ENCODE data around the gene AGK. TPM values are rescaled to one million over a fixed set of nuclear protein-coding genes. Genes with fewer than 3 reads are reported as not detected.

The AGK gene
- total RNA-seq, 1 experiment from 2014 or later, result 38.2 TPM

DNA sequence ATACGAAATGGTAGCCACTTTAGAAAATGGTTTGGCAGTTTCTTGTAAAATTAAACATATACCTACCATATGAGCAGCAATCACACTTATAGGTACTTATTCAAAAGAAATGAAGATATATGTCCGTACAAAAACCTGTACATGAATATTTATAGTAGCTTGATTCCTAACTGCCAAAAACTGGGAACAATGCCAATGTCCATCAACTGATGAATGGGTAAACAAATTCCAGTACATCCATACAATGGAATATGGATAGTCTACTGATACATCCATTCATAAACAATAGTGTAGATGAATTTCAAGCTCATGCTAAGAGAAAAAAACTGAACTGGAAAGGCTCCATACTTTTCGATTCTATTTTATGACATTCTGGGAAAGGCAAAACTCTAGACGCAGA, 68.5 kb downstream of the AGK start:
- H3F3A ChIP-seq (ENCODE audit: low read length, unreplicated experiment), result no peaks in the 10 kb centered on the region
- TF ChIP-seq CTCF (conservative IDR thresholded peaks at IDR 0.05; ENCODE audit: low read depth, low read length) (no peak), EZH2 (IDR thresholded peaks at IDR 0.05; ENCODE audit: low read length, unreplicated experiment) (no peak), EZH2phosphoT487 (IDR thresholded peaks at IDR 0.05; ENCODE audit: borderline replicate concordance, low read length) (no peak)
- H3K4me3 ChIP-seq (ENCODE audit: low read length), result no peak overlapping the region
- no peak overlapping the region for H3K9ac ChIP-seq (ENCODE audit: low read length)
- no TSS peak for BruUV-seq (replicated peaks)
- H3K9me2 ChIP-seq (replicated peaks; ENCODE audit: low read length), result no peaks in the 10 kb centered on the region
- POLR2A ChIA-PET (ENCODE audit: unreplicated experiment), result interaction anchor here (0.6 kb wide), 1 partner anchor 29 kb away, joined by 3 read pairs; no protein-coding TSS in a partner anchor
- no peaks in the 10 kb centered on the region for H3K9me3 ChIP-seq (ENCODE audit: low read length)
- no peaks in the 10 kb centered on the region for H4K20me1 ChIP-seq (ENCODE audit: low read length)
- no peak overlapping the region for H2AFZ ChIP-seq (ENCODE audit: low read length)
- no peak for ATAC-seq
- no peak overlapping the region for H3K4me2 ChIP-seq (ENCODE audit: low read length)
- H3K36me3 ChIP-seq (ENCODE audit: low read depth, low read length), result peaks cover 21% of the 10 kb centered on the region
- intact Hi-C loops (cut with micrococcal nuclease), result loop anchor here (5.0 kb wide), 1 partner anchor 62 kb away; no protein-coding TSS in a partner anchor
- no peak overlapping the region for H3K27ac ChIP-seq (ENCODE audit: low read length)
- CTCF ChIA-PET, result no interaction called here
- no peaks in the 10 kb centered on the region for H3K79me2 ChIP-seq (ENCODE audit: low read length)
- peaks cover 9% of the 10 kb centered on the region; the same call in 1 of the 2 replicates for H3K4me1 ChIP-seq (ENCODE audit: insufficient read depth, low read length)
- no peaks in the 10 kb centered on the region for H3K27me3 ChIP-seq (ENCODE audit: low read length)
- DNase-seq, result no peak

DNA sequence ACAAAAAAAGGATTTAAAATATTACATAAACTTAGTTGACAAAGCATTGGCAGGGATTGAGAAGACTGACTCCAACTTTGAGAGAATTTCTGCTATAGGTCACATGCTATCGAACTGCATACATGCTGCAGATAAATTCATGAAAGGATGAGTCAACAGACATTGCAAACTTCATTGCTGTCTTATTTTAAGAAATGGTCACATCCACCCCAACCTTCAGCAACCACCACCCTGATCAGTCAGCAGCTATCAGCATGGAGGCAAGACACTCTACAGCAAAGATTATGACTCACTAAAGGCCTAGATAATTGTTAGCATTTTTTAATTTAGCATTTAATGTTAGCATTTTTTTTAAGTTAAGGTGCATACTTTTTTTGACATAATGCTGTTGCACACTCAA, 73.6 kb downstream of the AGK start:
- Histone ChIP-seq H3K4me3 (ENCODE audit: low read length) (no peak overlapping the region), H3K9me3 (ENCODE audit: low read length) (no peaks in the 10 kb centered on the region), H3K79me2 (ENCODE audit: low read length) (no peaks in the 10 kb centered on the region), H4K20me1 (ENCODE audit: low read length) (no peaks in the 10 kb centered on the region), H2AFZ (ENCODE audit: low read length) (no peak overlapping the region), H3K36me3 (ENCODE audit: low read depth, low read length) (peaks cover 18% of the 10 kb centered on the region), H3F3A (ENCODE audit: low read length, unreplicated experiment) (no peaks in the 10 kb centered on the region), H3K9ac (ENCODE audit: low read length) (no peak overlapping the region), H3K9me2 (replicated peaks; ENCODE audit: low read length) (no peaks in the 10 kb centered on the region), H3K4me2 (ENCODE audit: low read length) (no peak overlapping the region), H3K27ac (ENCODE audit: low read length) (no peak overlapping the region), H3K4me1 (ENCODE audit: insufficient read depth, low read length) (no peaks in the 10 kb centered on the region), H3K27me3 (ENCODE audit: low read length) (no peaks in the 10 kb centered on the region)
- POLR2A ChIA-PET (ENCODE audit: unreplicated experiment), result no interaction called here
- no TSS peak for BruUV-seq (replicated peaks)
- ATAC-seq (no peak), DNase-seq (no peak)
- CTCF ChIA-PET, result no interaction called here
- intact Hi-C loops (cut with micrococcal nuclease), result no loop called here
- TF ChIP-seq EZH2 (IDR thresholded peaks at IDR 0.05; ENCODE audit: low read length, unreplicated experiment) (no peak), CTCF (conservative IDR thresholded peaks at IDR 0.05; ENCODE audit: low read depth, low read length) (no peak), EZH2phosphoT487 (IDR thresholded peaks at IDR 0.05; ENCODE audit: borderline replicate concordance, low read length) (no peak)

- Histone ChIP-seq H3K79me2 (ENCODE audit: low read length) (no peaks in the 10 kb centered on the region), H3K36me3 (ENCODE audit: low read depth, low read length) (no peaks in the 10 kb centered on the region), H3K4me1 (ENCODE audit: insufficient read depth, low read length) (no peaks in the 10 kb centered on the region), H3K4me3 (ENCODE audit: low read length) (no peak overlapping the region), H3K9me3 (ENCODE audit: low read length) (no peaks in the 10 kb centered on the region), H2AFZ (ENCODE audit: low read length) (no peak overlapping the region), H3K9me2 (replicated peaks; ENCODE audit: low read length) (no peaks in the 10 kb centered on the region), H3K27me3 (ENCODE audit: low read length) (no peaks in the 10 kb centered on the region), H4K20me1 (ENCODE audit: low read length) (no peaks in the 10 kb centered on the region), H3K4me2 (ENCODE audit: low read length) (no peak overlapping the region), H3F3A (ENCODE audit: low read length, unreplicated experiment) (no peaks in the 10 kb centered on the region), H3K27ac (ENCODE audit: low read length) (no peak overlapping the region), H3K9ac (ENCODE audit: low read length) (no peak overlapping the region)
- TF ChIP-seq CTCF (conservative IDR thresholded peaks at IDR 0.05; ENCODE audit: low read depth, low read length) (no peak), EZH2phosphoT487 (IDR thresholded peaks at IDR 0.05; ENCODE audit: borderline replicate concordance, low read length) (no peak), EZH2 (IDR thresholded peaks at IDR 0.05; ENCODE audit: low read length, unreplicated experiment) (no peak)
- no TSS peak for BruUV-seq (replicated peaks)
- POLR2A ChIA-PET (ENCODE audit: unreplicated experiment), result no interaction called here
- intact Hi-C loops (cut with micrococcal nuclease), result no loop called here
- DNase-seq (no peak), ATAC-seq (no peak)
- CTCF ChIA-PET, result interaction anchor here (0.7 kb wide), 1 partner anchor 92 kb away, joined by 4 read pairs; no protein-coding TSS in a partner anchor
Observed at GRCh38 chr7:141630621-141631020, 79.4 kb downstream of the AGK start.
